ENCODE data around the gene NOCT. TPM values are rescaled to one million over a fixed set of nuclear protein-coding genes. Genes with fewer than 3 reads are reported as not detected.
"Not testable (repeated sequence)": the region's sequence is repeated elsewhere in the genome, so short reads cannot be mapped to it uniquely, and the experiment has no call there.

The NOCT gene
- total RNA-seq, 1 experiment from 2014 or later: 43.4 TPM

DNA sequence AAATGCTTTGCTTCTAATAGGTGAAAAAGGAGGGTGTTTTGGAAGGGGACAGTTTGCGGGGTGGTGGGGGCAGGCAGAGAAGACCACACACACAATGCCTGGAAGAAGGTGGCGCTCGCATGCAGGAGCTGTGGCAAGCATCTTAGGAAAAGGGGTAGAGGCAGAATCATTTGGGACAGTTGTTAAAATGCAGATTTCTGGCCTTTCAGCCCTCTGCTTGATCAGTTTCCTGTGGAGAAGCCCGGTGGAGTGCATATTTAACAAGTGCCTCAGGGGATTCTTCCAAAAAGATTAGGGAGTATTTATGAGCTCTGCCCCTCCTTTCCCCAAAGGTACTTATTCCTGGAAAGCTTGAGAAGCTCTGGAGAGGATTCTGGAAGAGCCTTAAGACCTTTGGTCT is 4.8 kb downstream of the NOCT start (continued):
- TF ChIP-seq, protein P1, sequence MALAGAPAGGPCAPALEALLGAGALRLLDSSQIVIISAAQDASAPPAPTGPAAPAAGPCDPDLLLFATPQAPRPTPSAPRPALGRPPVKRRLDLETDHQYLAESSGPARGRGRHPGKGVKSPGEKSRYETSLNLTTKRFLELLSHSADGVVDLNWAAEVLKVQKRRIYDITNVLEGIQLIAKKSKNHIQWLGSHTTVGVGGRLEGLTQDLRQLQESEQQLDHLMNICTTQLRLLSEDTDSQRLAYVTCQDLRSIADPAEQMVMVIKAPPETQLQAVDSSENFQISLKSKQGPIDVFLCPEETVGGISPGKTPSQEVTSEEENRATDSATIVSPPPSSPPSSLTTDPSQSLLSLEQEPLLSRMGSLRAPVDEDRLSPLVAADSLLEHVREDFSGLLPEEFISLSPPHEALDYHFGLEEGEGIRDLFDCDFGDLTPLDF (CRISPR knock-in tag; IDR thresholded peaks at IDR 0.05): no peak

DNA sequence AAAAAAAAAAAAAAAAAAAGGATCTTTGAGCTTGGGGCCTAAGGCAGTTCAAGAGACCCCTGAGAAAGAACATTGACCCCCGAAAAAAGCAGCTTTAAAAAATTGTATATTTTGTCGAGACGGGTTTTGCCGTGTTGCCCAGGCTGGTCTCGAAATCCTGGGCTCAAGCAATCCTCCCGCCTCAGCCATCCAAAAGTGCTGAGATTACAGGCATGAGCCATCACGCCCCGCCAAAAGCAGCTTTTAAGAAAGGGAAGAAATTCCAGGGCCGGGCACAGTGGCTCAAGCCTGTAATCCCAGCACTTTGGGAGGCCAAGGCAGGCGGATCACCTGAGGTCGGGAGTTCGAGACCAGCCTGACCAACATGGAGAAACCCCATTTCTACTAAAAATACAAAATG is 5.5 kb downstream of the NOCT start:
- Mint-ChIP-seq H3K4me1 (peaks cover 71% of the 10 kb centered on the region), H3K4me3 (peak overlapping the region; percentile 52), H3K27ac (peak overlapping the region; percentile 95; the same call in 1 of the 2 replicates)
- ChIA-PET CTCF (interaction anchor here (1.8 to 2.4 kb wide), 2 partner anchors 10 to 275 kb away, joined by 11 to 47 read pairs; no protein-coding TSS in a partner anchor), POLR2A (interaction anchor here (0.6 to 1.5 kb wide), 5 partner anchors 9 to 280 kb away, joined by 3 to 7 read pairs (median 4); partner anchors contain the start of gene NAA15)
- DNase-seq (ENCODE audit: low spot score); H3K36me3 Mint-ChIP-seq; H3K27me3 Mint-ChIP-seq (ENCODE audit: low read depth); H3K9me3 Mint-ChIP-seq: not testable (repeated sequence)
- ATAC-seq: 0 out of 2 replicates have a peak, but pooled peaks have one; percentile 2

DNA sequence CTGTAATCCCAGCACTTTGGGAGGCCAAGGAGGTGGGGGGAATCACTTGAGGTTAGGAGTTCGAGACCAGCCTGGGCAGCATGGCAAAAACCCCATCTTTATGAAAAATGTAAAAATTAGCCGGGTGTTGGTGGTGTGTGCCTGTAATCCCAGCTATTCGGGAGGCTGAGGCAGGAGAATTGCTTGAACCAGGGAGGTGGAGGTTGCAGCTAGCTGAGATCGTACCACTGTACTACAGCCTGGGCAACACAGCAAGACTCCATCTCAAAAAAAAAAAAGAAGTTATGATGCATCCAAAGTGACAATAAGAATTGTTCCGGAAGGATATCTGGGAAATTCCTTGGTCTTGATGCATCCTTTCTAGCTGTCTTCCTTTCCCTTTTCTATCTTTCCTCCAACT is 7.3 kb downstream of the NOCT start:
- no peak overlapping the region for H3K4me3 Mint-ChIP-seq

DNA sequence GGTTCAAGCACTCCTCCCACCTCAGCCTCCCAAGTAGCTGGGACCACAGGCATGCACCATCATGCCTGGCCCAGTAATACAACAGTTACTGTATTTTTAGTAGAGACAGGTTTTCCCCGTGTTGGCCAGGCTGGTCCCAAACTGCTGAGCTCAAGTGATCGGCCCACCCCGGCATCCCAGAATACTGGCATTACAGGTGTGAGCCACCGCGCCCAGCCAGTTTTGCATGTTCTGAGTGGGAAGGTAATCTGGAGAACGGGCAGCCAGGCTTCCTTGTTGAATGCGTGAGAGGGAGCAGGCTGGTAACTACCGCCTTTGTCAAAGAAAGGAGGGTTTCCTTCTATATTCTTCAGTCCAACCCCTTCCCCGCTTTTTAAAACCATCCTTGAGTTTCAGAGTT is 9.1 kb downstream of the NOCT start:
- TF ChIP-seq, protein P2, sequence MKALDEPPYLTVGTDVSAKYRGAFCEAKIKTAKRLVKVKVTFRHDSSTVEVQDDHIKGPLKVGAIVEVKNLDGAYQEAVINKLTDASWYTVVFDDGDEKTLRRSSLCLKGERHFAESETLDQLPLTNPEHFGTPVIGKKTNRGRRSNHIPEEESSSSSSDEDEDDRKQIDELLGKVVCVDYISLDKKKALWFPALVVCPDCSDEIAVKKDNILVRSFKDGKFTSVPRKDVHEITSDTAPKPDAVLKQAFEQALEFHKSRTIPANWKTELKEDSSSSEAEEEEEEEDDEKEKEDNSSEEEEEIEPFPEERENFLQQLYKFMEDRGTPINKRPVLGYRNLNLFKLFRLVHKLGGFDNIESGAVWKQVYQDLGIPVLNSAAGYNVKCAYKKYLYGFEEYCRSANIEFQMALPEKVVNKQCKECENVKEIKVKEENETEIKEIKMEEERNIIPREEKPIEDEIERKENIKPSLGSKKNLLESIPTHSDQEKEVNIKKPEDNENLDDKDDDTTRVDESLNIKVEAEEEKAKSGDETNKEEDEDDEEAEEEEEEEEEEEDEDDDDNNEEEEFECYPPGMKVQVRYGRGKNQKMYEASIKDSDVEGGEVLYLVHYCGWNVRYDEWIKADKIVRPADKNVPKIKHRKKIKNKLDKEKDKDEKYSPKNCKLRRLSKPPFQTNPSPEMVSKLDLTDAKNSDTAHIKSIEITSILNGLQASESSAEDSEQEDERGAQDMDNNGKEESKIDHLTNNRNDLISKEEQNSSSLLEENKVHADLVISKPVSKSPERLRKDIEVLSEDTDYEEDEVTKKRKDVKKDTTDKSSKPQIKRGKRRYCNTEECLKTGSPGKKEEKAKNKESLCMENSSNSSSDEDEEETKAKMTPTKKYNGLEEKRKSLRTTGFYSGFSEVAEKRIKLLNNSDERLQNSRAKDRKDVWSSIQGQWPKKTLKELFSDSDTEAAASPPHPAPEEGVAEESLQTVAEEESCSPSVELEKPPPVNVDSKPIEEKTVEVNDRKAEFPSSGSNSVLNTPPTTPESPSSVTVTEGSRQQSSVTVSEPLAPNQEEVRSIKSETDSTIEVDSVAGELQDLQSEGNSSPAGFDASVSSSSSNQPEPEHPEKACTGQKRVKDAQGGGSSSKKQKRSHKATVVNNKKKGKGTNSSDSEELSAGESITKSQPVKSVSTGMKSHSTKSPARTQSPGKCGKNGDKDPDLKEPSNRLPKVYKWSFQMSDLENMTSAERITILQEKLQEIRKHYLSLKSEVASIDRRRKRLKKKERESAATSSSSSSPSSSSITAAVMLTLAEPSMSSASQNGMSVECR (CRISPR knock-in tag; IDR thresholded peaks at IDR 0.05; ENCODE audit: borderline replicate concordance): no peak
- TF ChIP-seq, protein P3, sequence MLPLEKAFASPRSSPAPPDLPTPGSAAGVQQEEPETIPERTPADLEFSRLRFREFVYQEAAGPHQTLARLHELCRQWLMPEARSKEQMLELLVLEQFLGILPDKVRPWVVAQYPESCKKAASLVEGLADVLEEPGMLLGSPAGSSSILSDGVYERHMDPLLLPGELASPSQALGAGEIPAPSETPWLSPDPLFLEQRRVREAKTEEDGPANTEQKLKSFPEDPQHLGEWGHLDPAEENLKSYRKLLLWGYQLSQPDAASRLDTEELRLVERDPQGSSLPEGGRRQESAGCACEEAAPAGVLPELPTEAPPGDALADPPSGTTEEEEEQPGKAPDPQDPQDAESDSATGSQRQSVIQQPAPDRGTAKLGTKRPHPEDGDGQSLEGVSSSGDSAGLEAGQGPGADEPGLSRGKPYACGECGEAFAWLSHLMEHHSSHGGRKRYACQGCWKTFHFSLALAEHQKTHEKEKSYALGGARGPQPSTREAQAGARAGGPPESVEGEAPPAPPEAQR (CRISPR knock-in tag; IDR thresholded peaks at IDR 0.05): no peak
- Mint-ChIP-seq H3K27me3 (ENCODE audit: low read depth) (no peaks in the 10 kb centered on the region), H3K4me1 (peaks cover 70% of the 10 kb centered on the region), H3K4me3 (no peak overlapping the region), H3K27ac (peak overlapping the region; percentile 87), H3K9me3 (no peaks in the 10 kb centered on the region), H3K36me3 (peaks cover 8% of the 10 kb centered on the region)
- ChIA-PET POLR2A (no interaction called here), CTCF (interaction anchor here (1.4 to 1.5 kb wide), 2 partner anchors 10 to 28 kb away, joined by 3 to 4 read pairs; partner anchors contain the start of gene NOCT)
- no peak for ATAC-seq
- no peak for DNase-seq (ENCODE audit: low spot score)

More for the DNA sequence above, 7.3 kb downstream of the NOCT start:
- CTCF ChIA-PET: interaction anchor here (0.6 kb wide), 1 partner anchor 990 kb away, joined by 3 read pairs; no protein-coding TSS in a partner anchor
- H3K4me1 Mint-ChIP-seq: peaks cover 72% of the 10 kb centered on the region
- DNase-seq (ENCODE audit: low spot score) (no peak), ATAC-seq (no peak)
- H3K27me3 Mint-ChIP-seq (ENCODE audit: low read depth): no peaks in the 10 kb centered on the region
- H3K27ac Mint-ChIP-seq: no peak overlapping the region
- POLR2A ChIA-PET: no interaction called here
- TF ChIP-seq OVOL2 (CRISPR knock-in tag; IDR thresholded peaks at IDR 0.05; ENCODE audit: borderline replicate concordance) (no peak), ZNF121 (CRISPR knock-in tag; IDR thresholded peaks at IDR 0.05) (peak; percentile 68; the same call in 1 of the 2 replicates)
- peaks cover 7% of the 10 kb centered on the region for H3K36me3 Mint-ChIP-seq
- H3K9me3 Mint-ChIP-seq: no peaks in the 10 kb centered on the region

DNA sequence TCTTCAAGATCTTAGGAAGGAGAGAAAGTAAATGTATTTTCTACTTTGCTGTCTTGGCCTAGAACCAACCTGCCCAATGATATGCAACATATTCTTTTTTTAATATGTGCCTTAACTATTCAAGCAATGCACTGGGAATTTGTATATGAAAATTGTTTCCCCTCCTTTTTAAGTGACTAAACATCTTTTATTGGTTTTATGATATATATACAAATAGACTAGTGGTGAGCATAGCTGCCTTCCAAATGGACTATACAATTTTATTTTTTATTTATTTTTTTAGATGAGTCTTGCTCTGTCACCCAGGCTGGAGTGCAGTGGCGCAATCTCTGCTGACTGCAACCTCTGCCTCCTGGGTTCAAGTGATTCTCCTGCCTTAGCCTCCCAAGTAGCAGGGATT is 10.3 kb downstream of the NOCT start:
- Mint-ChIP-seq H3K27me3 (ENCODE audit: low read depth) (no peaks in the 10 kb centered on the region), H3K4me1 (peaks cover 66% of the 10 kb centered on the region), H3K36me3 (peaks cover 10% of the 10 kb centered on the region), H3K27ac (no peak overlapping the region), H3K9me3 (no peaks in the 10 kb centered on the region), H3K4me3 (no peak overlapping the region)
- ChIA-PET CTCF (interaction anchor here (0.7 kb wide), 1 partner anchor 163 kb away, joined by 3 read pairs; no protein-coding TSS in a partner anchor), POLR2A (no interaction called here)
- DNase-seq (ENCODE audit: low spot score): no peak
- no peak for ATAC-seq
- TF ChIP-seq, protein P1 (CRISPR knock-in tag; IDR thresholded peaks at IDR 0.05): no peak
- TF ChIP-seq TP53 (CRISPR knock-in tag; IDR thresholded peaks at IDR 0.05) (no peak), NFE2L1 (CRISPR knock-in tag; IDR thresholded peaks at IDR 0.05) (no peak), ZNF263 (CRISPR knock-in tag; IDR thresholded peaks at IDR 0.05; ENCODE audit: low read depth) (no peak), CBFB (CRISPR knock-in tag; IDR thresholded peaks at IDR 0.05; ENCODE audit: low read depth) (no peak), SMAD4 (CRISPR knock-in tag; IDR thresholded peaks at IDR 0.05) (no peak), GABPB1 (CRISPR knock-in tag; IDR thresholded peaks at IDR 0.05) (no peak)
- TF ChIP-seq, protein P4, sequence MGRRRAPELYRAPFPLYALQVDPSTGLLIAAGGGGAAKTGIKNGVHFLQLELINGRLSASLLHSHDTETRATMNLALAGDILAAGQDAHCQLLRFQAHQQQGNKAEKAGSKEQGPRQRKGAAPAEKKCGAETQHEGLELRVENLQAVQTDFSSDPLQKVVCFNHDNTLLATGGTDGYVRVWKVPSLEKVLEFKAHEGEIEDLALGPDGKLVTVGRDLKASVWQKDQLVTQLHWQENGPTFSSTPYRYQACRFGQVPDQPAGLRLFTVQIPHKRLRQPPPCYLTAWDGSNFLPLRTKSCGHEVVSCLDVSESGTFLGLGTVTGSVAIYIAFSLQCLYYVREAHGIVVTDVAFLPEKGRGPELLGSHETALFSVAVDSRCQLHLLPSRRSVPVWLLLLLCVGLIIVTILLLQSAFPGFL (CRISPR knock-in tag; IDR thresholded peaks at IDR 0.05; ENCODE audit: borderline replicate concordance): no peak
- TF ChIP-seq, protein P5, sequence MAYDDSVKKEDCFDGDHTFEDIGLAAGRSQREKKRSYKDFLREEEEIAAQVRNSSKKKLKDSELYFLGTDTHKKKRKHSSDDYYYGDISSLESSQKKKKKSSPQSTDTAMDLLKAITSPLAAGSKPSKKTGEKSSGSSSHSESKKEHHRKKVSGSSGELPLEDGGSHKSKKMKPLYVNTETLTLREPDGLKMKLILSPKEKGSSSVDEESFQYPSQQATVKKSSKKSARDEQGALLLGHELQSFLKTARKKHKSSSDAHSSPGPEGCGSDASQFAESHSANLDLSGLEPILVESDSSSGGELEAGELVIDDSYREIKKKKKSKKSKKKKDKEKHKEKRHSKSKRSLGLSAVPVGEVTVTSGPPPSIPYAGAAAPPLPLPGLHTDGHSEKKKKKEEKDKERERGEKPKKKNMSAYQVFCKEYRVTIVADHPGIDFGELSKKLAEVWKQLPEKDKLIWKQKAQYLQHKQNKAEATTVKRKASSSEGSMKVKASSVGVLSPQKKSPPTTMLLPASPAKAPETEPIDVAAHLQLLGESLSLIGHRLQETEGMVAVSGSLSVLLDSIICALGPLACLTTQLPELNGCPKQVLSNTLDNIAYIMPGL (CRISPR knock-in tag; IDR thresholded peaks at IDR 0.05): no peak
- TF ChIP-seq, protein P6, sequence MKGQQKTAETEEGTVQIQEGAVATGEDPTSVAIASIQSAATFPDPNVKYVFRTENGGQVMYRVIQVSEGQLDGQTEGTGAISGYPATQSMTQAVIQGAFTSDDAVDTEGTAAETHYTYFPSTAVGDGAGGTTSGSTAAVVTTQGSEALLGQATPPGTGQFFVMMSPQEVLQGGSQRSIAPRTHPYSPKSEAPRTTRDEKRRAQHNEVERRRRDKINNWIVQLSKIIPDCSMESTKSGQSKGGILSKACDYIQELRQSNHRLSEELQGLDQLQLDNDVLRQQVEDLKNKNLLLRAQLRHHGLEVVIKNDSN (CRISPR knock-in tag; IDR thresholded peaks at IDR 0.05): no peak
